Esophagus squamous epithelium (tissue), 4 donors: Measurements from ENCODE around the gene TTC19.

ENCODE experiments used
- CTCF ChIP-seq, 6 experiments: fragments of 450-650 bp in 4 of 6; fragments of 200-600 bp in 2 of 6; sonication (generic) in 2 of 6; IDR thresholded peaks; one replicate each; pipeline ENCODE4 v1.5.1; 2016 to 2019; ENCODE audit warnings: antibody characterized with exemption in 6 of 6, mild to moderate bottlenecking in 4 of 6, moderate library complexity in 4 of 6
- POLR2A ChIP-seq, 4 donors: fragments of 450-650 bp; IDR thresholded peaks; one replicate each; pipeline ENCODE4 v1.6.1; 2017; ENCODE audit warnings: antibody characterized with exemption in 4 of 4, mild to moderate bottlenecking in 4 of 4, moderate library complexity in 3 of 4

GRCh38 chr17:15972497-15972951 is 27.1 kb upstream of the TTC19 start:
- TF ChIP-seq CTCF (IDR thresholded peaks at IDR 0.05) (no peak), POLR2A (IDR thresholded peaks at IDR 0.05) (no peak)
